Fibroblast of mammary gland (primary cell): ENCODE data around the gene MTPN.

ENCODE experiments used
- DNase-seq: peaks from one replicate; pipeline ENCODE4 v3.0.0-alpha.2; 2010; ENCODE audit warnings: low read depth
- H3K4me3 ChIP-seq: 2 replicates; pipeline ENCODE4 v1.5.1; 2011; ENCODE audit warnings: low read depth, mild to moderate bottlenecking, low read length, moderate library complexity; ENCODE audit not compliant: control insufficient read depth
- CTCF ChIP-seq: conservative IDR thresholded peaks from 2 replicates; pipeline ENCODE4 v1.5.1; 2011; ENCODE audit warnings: low read depth, low read length, inconsistent platforms; ENCODE audit not compliant: control insufficient read depth, insufficient read depth

The MTPN gene

GRCh38 chr7:136015638-136016037 lies 38.5 kb upstream of the MTPN start:
- no peak for DNase-seq
- H3K4me3 ChIP-seq = no peak overlapping the region
- no peak for TF ChIP-seq CTCF

- DNase-seq = no peak
- no peak overlapping the region for H3K4me3 ChIP-seq
- TF ChIP-seq CTCF = no peak
Measured at GRCh38 chr7:136014659-136015058, 37.5 kb upstream of the MTPN start.

GRCh38 chr7:136012238-136012637 lies 35.1 kb upstream of the MTPN start:
- TF ChIP-seq CTCF = no peak
- no peak for DNase-seq
- no peak overlapping the region for H3K4me3 ChIP-seq

- H3K4me3 ChIP-seq = no peak overlapping the region
- DNase-seq = peak; percentile 61
- TF ChIP-seq CTCF = peak; percentile 58
Measured at GRCh38 chr7:136009488-136010079, 32.4 kb upstream of the MTPN start.

- no peak for TF ChIP-seq CTCF
- no peak for DNase-seq
- no peak overlapping the region for H3K4me3 ChIP-seq
Measured at GRCh38 chr7:136006208-136006607, 29.0 kb upstream of the MTPN start.

- H3K4me3 ChIP-seq = no peak overlapping the region
- DNase-seq = no peak
- TF ChIP-seq CTCF = no peak
Measured at GRCh38 chr7:136004083-136004482, 26.9 kb upstream of the MTPN start.

- no peak for DNase-seq
- no peak overlapping the region for H3K4me3 ChIP-seq
- no peak for TF ChIP-seq CTCF
Measured at GRCh38 chr7:136002802-136003201, 25.6 kb upstream of the MTPN start.
